A673 (cell line): ENCODE measurements around the gene AMMECR1. TPM values are rescaled to one million over a fixed set of nuclear protein-coding genes. Genes with fewer than 3 reads are reported as not detected.

Source experiments
- BruUV-seq: library from RNA; stranded (reverse); fragments of 400-500 nt; replicated peaks from 2 replicates; lab custom pipeline; 2021; lab: Mats Ljungman, UMichigan
- CTCF ChIA-PET: fragments of 300-600 bp; sonication (Branson Sonifier 250); formaldehyde crosslinking; loops from one replicate; lab custom pipeline; 2022; ENCODE audit warnings: antibody characterized with exemption; lab: Charles Lee
- POLR2A ChIA-PET: fragments of 300-600 bp; sonication (Branson Sonifier 250); formaldehyde crosslinking; loops from one replicate; lab custom pipeline; 2022; ENCODE audit warnings: antibody characterized with exemption; ENCODE audit not compliant: low non-redundant PET; lab: Charles Lee
- DNase-seq: peaks from one replicate; pipeline ENCODE4 v3.0.0-alpha.2; 2015; ENCODE audit warnings: low spot score
- H3K27ac ChIP-seq: fragments of 200-600 bp; sonication (generic); 2 replicates; pipeline ENCODE4 v1.5.1; 2016; ENCODE audit warnings: mixed run types, low read depth, mild to moderate bottlenecking, mixed read lengths, antibody characterized with exemption, low read length; ENCODE audit not compliant: poor library complexity, severe bottlenecking
- H3K27me3 ChIP-seq: fragments of 200-600 bp; sonication (generic); replicated peaks from 2 replicates; pipeline ENCODE4 v1.6.1; 2017; ENCODE audit warnings: mixed run types, low read depth, mild to moderate bottlenecking, mixed read lengths, antibody characterized with exemption, low read length; ENCODE audit not compliant: insufficient read depth, poor library complexity
- H3K36me3 ChIP-seq: fragments of 200-600 bp; sonication (generic); 2 replicates; pipeline ENCODE4 v1.6.1; 2016; ENCODE audit warnings: mixed run types, mild to moderate bottlenecking, mixed read lengths, antibody characterized with exemption, low read length; ENCODE audit not compliant: insufficient read depth, poor library complexity, severe bottlenecking
- H3K4me1 ChIP-seq: fragments of 200-600 bp; sonication (generic); 2 replicates; pipeline ENCODE4 v1.6.1; 2017; ENCODE audit warnings: mixed run types, mild to moderate bottlenecking, mixed read lengths, antibody characterized with exemption, low read length; ENCODE audit not compliant: insufficient read depth, poor library complexity, severe bottlenecking
- H3K4me3 ChIP-seq: fragments of 200-600 bp; sonication (generic); 2 replicates; pipeline ENCODE4 v1.5.1; 2016; ENCODE audit warnings: low read depth, mixed run types, mild to moderate bottlenecking, mixed read lengths, low read length; ENCODE audit not compliant: poor library complexity, severe bottlenecking
- H3K9me3 ChIP-seq: fragments of 200-600 bp; sonication (generic); 2 replicates; pipeline ENCODE4 v1.6.1; 2016; ENCODE audit warnings: mixed run types, low read depth, mild to moderate bottlenecking, mixed read lengths, antibody characterized with exemption, low read length; ENCODE audit not compliant: poor library complexity, severe bottlenecking
- EZH2 ChIP-seq: fragments of 200-600 bp; sonication (generic); IDR thresholded peaks from 2 replicates; pipeline ENCODE4 v1.6.1; 2017; ENCODE audit warnings: borderline replicate concordance, low read depth, mild to moderate bottlenecking, mixed read lengths, antibody characterized with exemption, low read length; ENCODE audit not compliant: poor library complexity, severe bottlenecking
- intact Hi-C: fragments of 100-400 bp; cut with micrococcal nuclease; formaldehyde crosslinking; loops from one replicate; pipeline ENCODE4 v1.10.0; 2022; ENCODE audit not compliant: unreplicated experiment
- total RNA-seq: library from RNA; stranded (reverse); gene quantifications from 2 replicates; pipeline ENCODE4 v1.2.3, GENCODE V29; 2021
- TF ChIP-seq, protein P1 (sequence below): fragments of 300-800, 200-600 bp; sonication (generic); conservative IDR thresholded peaks from 2 replicates; pipeline ENCODE4 v1.5.1; 2017; ENCODE audit warnings: low read depth, mild to moderate bottlenecking, antibody characterized with exemption, low read length, moderate library complexity, mixed read lengths

The AMMECR1 gene
- total RNA-seq, 1 experiment from 2014 or later = 13.0 TPM

DNA sequence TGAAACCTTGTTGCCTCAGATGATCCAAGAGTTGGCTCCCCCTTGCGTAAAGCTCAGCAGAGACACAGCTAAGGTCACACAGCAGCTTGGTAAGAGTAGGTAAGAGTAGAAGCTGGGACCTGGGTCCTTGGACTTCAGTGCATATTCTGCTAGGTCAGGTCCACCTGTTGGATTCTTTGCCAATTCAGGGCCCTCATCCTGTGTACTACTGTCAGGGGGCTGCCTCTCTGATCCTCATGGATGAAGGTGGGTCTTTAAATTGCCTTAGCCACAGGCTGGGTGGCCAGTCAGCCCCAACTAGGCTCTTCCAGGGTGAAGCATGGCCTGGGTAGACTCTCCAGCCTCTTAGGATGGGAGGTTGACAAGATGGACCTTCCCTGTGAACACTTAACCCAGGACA is 155.8 kb downstream of the AMMECR1 start:
- Histone ChIP-seq H3K27me3 (no peaks in the 10 kb centered on the region), H3K4me3 (no peak overlapping the region), H3K36me3 (no peaks in the 10 kb centered on the region), H3K27ac (no peak overlapping the region), H3K9me3 (no peaks in the 10 kb centered on the region), H3K4me1 (no peaks in the 10 kb centered on the region)
- no peak for DNase-seq
- ChIA-PET POLR2A (no interaction called here), CTCF (no interaction called here)
- intact Hi-C loops = loop anchor here (5.0 kb wide), 1 partner anchor 155 kb away; the partner anchor contains the start of gene AMMECR1
- no peak for TF ChIP-seq EZH2
- TF ChIP-seq, protein P1, sequence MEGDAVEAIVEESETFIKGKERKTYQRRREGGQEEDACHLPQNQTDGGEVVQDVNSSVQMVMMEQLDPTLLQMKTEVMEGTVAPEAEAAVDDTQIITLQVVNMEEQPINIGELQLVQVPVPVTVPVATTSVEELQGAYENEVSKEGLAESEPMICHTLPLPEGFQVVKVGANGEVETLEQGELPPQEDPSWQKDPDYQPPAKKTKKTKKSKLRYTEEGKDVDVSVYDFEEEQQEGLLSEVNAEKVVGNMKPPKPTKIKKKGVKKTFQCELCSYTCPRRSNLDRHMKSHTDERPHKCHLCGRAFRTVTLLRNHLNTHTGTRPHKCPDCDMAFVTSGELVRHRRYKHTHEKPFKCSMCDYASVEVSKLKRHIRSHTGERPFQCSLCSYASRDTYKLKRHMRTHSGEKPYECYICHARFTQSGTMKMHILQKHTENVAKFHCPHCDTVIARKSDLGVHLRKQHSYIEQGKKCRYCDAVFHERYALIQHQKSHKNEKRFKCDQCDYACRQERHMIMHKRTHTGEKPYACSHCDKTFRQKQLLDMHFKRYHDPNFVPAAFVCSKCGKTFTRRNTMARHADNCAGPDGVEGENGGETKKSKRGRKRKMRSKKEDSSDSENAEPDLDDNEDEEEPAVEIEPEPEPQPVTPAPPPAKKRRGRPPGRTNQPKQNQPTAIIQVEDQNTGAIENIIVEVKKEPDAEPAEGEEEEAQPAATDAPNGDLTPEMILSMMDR = no peak
- BruUV-seq = no TSS peak

DNA sequence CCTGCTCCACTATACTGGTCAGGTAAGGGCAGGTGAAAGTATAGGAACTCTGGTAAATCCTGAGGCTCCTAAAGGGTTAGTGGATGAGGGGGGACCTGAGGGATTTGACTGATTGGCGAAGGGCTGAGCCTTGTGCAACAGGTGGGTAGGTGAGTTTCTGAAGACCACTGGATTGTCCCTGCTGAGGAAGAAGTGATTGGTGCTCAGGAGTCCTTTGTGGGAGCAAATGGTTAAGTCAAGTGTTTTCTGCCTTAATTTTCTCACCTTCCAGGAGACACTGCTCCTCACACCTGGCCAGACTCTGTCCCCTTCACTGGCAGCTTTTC is 156.6 kb downstream of the AMMECR1 start:
- Histone ChIP-seq H3K4me3 (no peak overlapping the region), H3K4me1 (no peaks in the 10 kb centered on the region), H3K36me3 (no peaks in the 10 kb centered on the region), H3K27ac (no peak overlapping the region), H3K27me3 (no peaks in the 10 kb centered on the region), H3K9me3 (no peaks in the 10 kb centered on the region)
- TF ChIP-seq, protein P1 = no peak
- no peak for TF ChIP-seq EZH2
- ChIA-PET CTCF (interaction anchor here (0.8 to 1.7 kb wide), 3 partner anchors 49 to 257 kb away, joined by 4 to 5 read pairs (median 4); no protein-coding TSS in a partner anchor), POLR2A (no interaction called here)
- no TSS peak for BruUV-seq
- no peak for DNase-seq
- intact Hi-C loops = loop anchor here (5.0 kb wide), 1 partner anchor 156 kb away; the partner anchor contains the start of gene AMMECR1

DNA sequence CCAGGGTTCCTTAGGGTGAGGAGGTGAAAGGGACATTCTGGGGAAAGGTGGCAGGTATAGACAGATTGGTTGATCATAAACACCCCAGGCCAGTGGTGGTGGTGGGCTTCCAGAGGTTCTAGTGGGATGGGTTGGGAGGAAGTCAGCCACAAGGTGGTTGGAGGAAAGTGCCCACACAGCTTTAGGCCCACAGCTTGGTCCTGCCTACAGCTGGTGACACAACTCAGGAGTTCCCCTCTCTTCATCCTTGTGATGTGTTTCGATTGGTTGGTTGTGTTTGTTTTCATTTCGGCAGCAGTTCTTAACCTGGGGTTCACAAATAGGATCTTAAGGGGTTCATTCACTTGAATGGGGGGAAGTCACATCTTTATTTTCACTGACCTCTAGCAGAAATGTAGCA is 158.0 kb downstream of the AMMECR1 start:
- intact Hi-C loops = loop anchor here (1.0 to 5.0 kb wide), 3 partner anchors 157 to 253 kb away; partner anchors contain the start of gene AMMECR1
- ChIA-PET CTCF (interaction anchor here (1.2 to 1.7 kb wide), 3 partner anchors 13 to 259 kb away, joined by 4 read pairs; no protein-coding TSS in a partner anchor), POLR2A (no interaction called here)
- Histone ChIP-seq H3K27ac (no peak overlapping the region), H3K4me1 (no peaks in the 10 kb centered on the region), H3K9me3 (no peaks in the 10 kb centered on the region), H3K4me3 (no peak overlapping the region), H3K36me3 (no peaks in the 10 kb centered on the region), H3K27me3 (no peaks in the 10 kb centered on the region)
- no peak for TF ChIP-seq EZH2
- TF ChIP-seq, protein P1 = no peak
- no TSS peak for BruUV-seq
- no peak for DNase-seq
